ENCODE results near the gene NSG2. TPM values are rescaled to one million over a fixed set of nuclear protein-coding genes. Genes with fewer than 3 reads are reported as not detected.

Gene NSG2
- total RNA-seq, 2 donors from 2014 or later: not detected

- Histone ChIP-seq H3K4me1 (ENCODE audit: control insufficient read depth in 1 of 2, low read depth in 2 of 2) (no peaks in the 10 kb centered on the region), H3K4me3 (no peak overlapping the region), H3K36me3 (no peaks in the 10 kb centered on the region), H3K27ac (no peak overlapping the region), H3K9me3 (no peaks in the 10 kb centered on the region), H3K27me3 (replicated peaks; ENCODE audit: insufficient read depth) (no peaks in the 10 kb centered on the region)
- DNase-seq (ENCODE audit: low spot score): no peak
- TF ChIP-seq CTCF (IDR thresholded peaks at IDR 0.05): no peak
- no peak for ATAC-seq (ENCODE audit: insufficient number of reproducible peaks, low FRiP score, low read depth)
Measured at GRCh38 chr5:174022384-174023095, 23.0 kb upstream of the NSG2 start.

GRCh38 chr5:174030286-174030685 lies 15.2 kb upstream of the NSG2 start:
- H3K4me3 ChIP-seq: no peak overlapping the region
- no peaks in the 10 kb centered on the region for H3K36me3 ChIP-seq
- no peaks in the 10 kb centered on the region for H3K27me3 ChIP-seq (replicated peaks; ENCODE audit: insufficient read depth)
- DNase-seq (ENCODE audit: low spot score) (no peak), ATAC-seq (ENCODE audit: insufficient number of reproducible peaks, low FRiP score, low read depth) (no peak)
- H3K9me3 ChIP-seq: peaks cover 15% of the 10 kb centered on the region
- no peak for TF ChIP-seq CTCF (IDR thresholded peaks at IDR 0.05)
- H3K4me1 ChIP-seq (ENCODE audit: control insufficient read depth in 1 of 2, low read depth in 2 of 2): no peaks in the 10 kb centered on the region
- H3K27ac ChIP-seq: no peak overlapping the region

GRCh38 chr5:174044466-174045254 lies 846 bp upstream of the NSG2 start:
- H3K27me3 ChIP-seq (replicated peaks; ENCODE audit: insufficient read depth): no peaks in the 10 kb centered on the region
- no peak for DNase-seq (ENCODE audit: low spot score)
- no peak for TF ChIP-seq CTCF (IDR thresholded peaks at IDR 0.05)
- H3K4me1 ChIP-seq (ENCODE audit: control insufficient read depth in 1 of 2, low read depth in 2 of 2): no peaks in the 10 kb centered on the region
- ATAC-seq (ENCODE audit: insufficient number of reproducible peaks, low FRiP score, low read depth): no peak
- no peaks in the 10 kb centered on the region for H3K9me3 ChIP-seq
- H3K36me3 ChIP-seq: no peaks in the 10 kb centered on the region
- no peak overlapping the region for H3K27ac ChIP-seq
- no peak overlapping the region for H3K4me3 ChIP-seq

- no peak for TF ChIP-seq CTCF (IDR thresholded peaks at IDR 0.05)
- H3K27ac ChIP-seq: no peak overlapping the region
- H3K36me3 ChIP-seq: no peaks in the 10 kb centered on the region
- ATAC-seq (ENCODE audit: insufficient number of reproducible peaks, low FRiP score, low read depth) (no peak), DNase-seq (ENCODE audit: low spot score) (no peak)
- no peak overlapping the region for H3K4me3 ChIP-seq
- no peaks in the 10 kb centered on the region for H3K4me1 ChIP-seq (ENCODE audit: control insufficient read depth in 1 of 2, low read depth in 2 of 2)
- no peaks in the 10 kb centered on the region for H3K27me3 ChIP-seq (replicated peaks; ENCODE audit: insufficient read depth)
- H3K9me3 ChIP-seq: no peaks in the 10 kb centered on the region
Measured at GRCh38 chr5:174046558-174046957, 1.1 kb downstream of the NSG2 start.

GRCh38 chr5:174047472-174048099 lies 2.1 kb downstream of the NSG2 start:
- TF ChIP-seq CTCF (IDR thresholded peaks at IDR 0.05): no peak
- Histone ChIP-seq H3K27me3 (replicated peaks; ENCODE audit: insufficient read depth) (no peaks in the 10 kb centered on the region), H3K4me1 (ENCODE audit: control insufficient read depth in 1 of 2, low read depth in 2 of 2) (no peaks in the 10 kb centered on the region), H3K9me3 (no peaks in the 10 kb centered on the region), H3K36me3 (no peaks in the 10 kb centered on the region), H3K27ac (no peak overlapping the region), H3K4me3 (no peak overlapping the region)
- ATAC-seq (ENCODE audit: insufficient number of reproducible peaks, low FRiP score, low read depth) (no peak), DNase-seq (ENCODE audit: low spot score) (no peak)

All from thoracic aorta (tissue), 2 donors.